Kidney (tissue), 14 donors: ENCODE results near the gene FBXO4. TPM values are rescaled to one million over a fixed set of nuclear protein-coding genes. Genes with fewer than 3 reads are reported as not detected.

ENCODE experiments used
- DNase-seq, 5 donors: peaks; one replicate each; pipeline ENCODE4 v3.0.0-alpha.2; 2013 to 2020
- FAIRE-seq: peaks from 2 replicates; lab custom pipeline; 2012; peaks lifted over from hg19 to GRCh38; lab: Jason Lieb, UNC
- H3K27ac ChIP-seq, 2 donors: one replicate each; pipeline ENCODE4 v1.7.0; 2013; ENCODE audit warnings: low read depth in 2 of 2, low read length in 2 of 2, inconsistent platforms in 1 of 2
- H3K27me3 ChIP-seq: one replicate; pipeline ENCODE4 v1.7.1; 2013; ENCODE audit warnings: low read length, inconsistent platforms; ENCODE audit not compliant: control insufficient read depth, insufficient read depth
- H3K36me3 ChIP-seq, 3 donors: one replicate each; pipeline versions ENCODE4 v1.7.0 to v1.7.1; 2013; ENCODE audit warnings: low read length in 3 of 3, control low read depth in 1 of 3, inconsistent platforms in 1 of 3; ENCODE audit not compliant: insufficient read depth in 3 of 3, control insufficient read depth in 2 of 3
- H3K4me1 ChIP-seq, 3 donors: one replicate each; pipeline versions ENCODE4 v1.7.0 to v1.7.1; 2013; ENCODE audit warnings: low read length in 3 of 3, inconsistent platforms in 1 of 3, low read depth in 1 of 3; ENCODE audit not compliant: control insufficient read depth in 2 of 3, insufficient read depth in 2 of 3
- H3K4me3 ChIP-seq, 3 donors: one replicate each; pipeline versions ENCODE4 v1.7.0 to v1.8.1; 2013; ENCODE audit warnings: low read length in 3 of 3, control low read depth in 1 of 3, inconsistent platforms in 1 of 3
- H3K9ac ChIP-seq, 3 donors: one replicate each; pipeline versions ENCODE4 v1.7.0 to v1.7.1; 2013; ENCODE audit warnings: low read length in 3 of 3, control low read depth in 1 of 3, inconsistent platforms in 1 of 3
- H3K9me3 ChIP-seq, 3 donors: one replicate each; pipeline versions ENCODE4 v1.7.0 to v1.7.1; 2013; ENCODE audit warnings: low read length in 3 of 3, control low read depth in 1 of 3, inconsistent platforms in 1 of 3; ENCODE audit not compliant: control insufficient read depth in 2 of 3, insufficient read depth in 1 of 3
- CTCF ChIP-seq: IDR thresholded peaks from 3 replicates; pipeline ENCODE4 v1.5.1; 2012; ENCODE audit warnings: mild to moderate bottlenecking, moderate library complexity, borderline replicate concordance; ENCODE audit not compliant: insufficient read depth; ENCODE audit errors: extremely low read depth
- intact Hi-C: fragments of 100-400 bp; cut with DNase I; formaldehyde crosslinking; loops from one replicate; pipeline ENCODE4 v1.11.1; 2022
- polyA plus RNA-seq: library from polyadenylated mRNA; stranded (reverse); fragments of 350-450 nt; fragmentation: Illumina TruSeq; extraction: RNeasy Lipid Tissue Mini Kit (QIAGEN cat#74804); gene quantifications from one replicate; pipeline ENCODE4 v1.2.3, GENCODE V29; 2014; ENCODE audit warnings: low read depth, low replicate concordance; ENCODE audit not compliant: insufficient read depth
- total RNA-seq: library from RNA; stranded (reverse); fragmentation: NEBNext Ultra II Directional; extraction: Animal tissue kit (Norgen Biotek cat#: 25700); gene quantifications from one replicate; pipeline ENCODE4 v1.2.1, GENCODE V29; 2021
- donor health status: control.
- donor health status: control.
- donor health status: control.
- donor health status: control.
- donor health status: control.
- donor health status: DM: yes; HTN: yes; CAD: no.
- donor health status: Normal renal cell carcinoma (clear cell type).

The FBXO4 gene
- total and polyA plus RNA-seq, 2 donors from 2014 or later = 7.8 to 12.8 TPM

- no peaks in the 10 kb centered on the region for H3K27me3 ChIP-seq
- FAIRE-seq (no peak), DNase-seq (no peak)
- peaks cover 0 to 8% (median 0%) of the 10 kb centered on the region in 3 donors for H3K4me1 ChIP-seq
- intact Hi-C loops = no loop called here
- no peak overlapping the region for H3K4me3 ChIP-seq
- no peak for TF ChIP-seq CTCF
- H3K9ac ChIP-seq = no peak overlapping the region
- peaks cover 7 to 12% (median 11%) of the 10 kb centered on the region in 3 donors for H3K36me3 ChIP-seq
- H3K27ac ChIP-seq = no peak overlapping the region
- H3K9me3 ChIP-seq = no peaks in the 10 kb centered on the region
Measured at GRCh38 chr5:41921166-41921565, 3.9 kb upstream of the FBXO4 start.

GRCh38 chr5:41921874-41922273 lies 3.2 kb upstream of the FBXO4 start:
- no peaks in the 10 kb centered on the region for H3K9me3 ChIP-seq
- DNase-seq (no peak), FAIRE-seq (no peak)
- no peak overlapping the region for H3K4me3 ChIP-seq
- no peak overlapping the region for H3K9ac ChIP-seq
- no peak overlapping the region for H3K27ac ChIP-seq
- TF ChIP-seq CTCF = no peak
- peaks cover 7 to 11% (median 10%) of the 10 kb centered on the region in 3 donors for H3K36me3 ChIP-seq
- peaks cover 0 to 8% (median 0%) of the 10 kb centered on the region in 3 donors for H3K4me1 ChIP-seq
- intact Hi-C loops = no loop called here
- no peaks in the 10 kb centered on the region for H3K27me3 ChIP-seq

- H3K4me1 ChIP-seq = peaks cover 0 to 8% (median 0%) of the 10 kb centered on the region in 3 donors
- no peaks in the 10 kb centered on the region for H3K27me3 ChIP-seq
- H3K27ac ChIP-seq = peak overlapping the region; percentile 86 to 94
- peak overlapping the region; percentile 47 to 83 (median 63) for H3K4me3 ChIP-seq
- peak overlapping the region; percentile 63 to 83 (median 81) for H3K9ac ChIP-seq
- no peak for TF ChIP-seq CTCF
- H3K9me3 ChIP-seq = no peaks in the 10 kb centered on the region
- DNase-seq (no peak), FAIRE-seq (no peak)
- H3K36me3 ChIP-seq = peaks cover 2 to 4% (median 2%) of the 10 kb centered on the region in 3 donors
- intact Hi-C loops = no loop called here
Measured at GRCh38 chr5:41924526-41924871, 582 bp upstream of the FBXO4 start.

- FAIRE-seq (no peak), DNase-seq (peak; percentile 53 to 79 (median 67))
- peak overlapping the region; percentile 21 to 83 (median 81) for H3K9ac ChIP-seq
- H3K36me3 ChIP-seq = peaks cover 0 to 2% (median 0%) of the 10 kb centered on the region in 3 donors
- peak overlapping the region; percentile 47 to 83 (median 63) for H3K4me3 ChIP-seq
- no peaks in the 10 kb centered on the region for H3K9me3 ChIP-seq
- peaks cover 0 to 8% (median 0%) of the 10 kb centered on the region in 3 donors for H3K4me1 ChIP-seq
- H3K27me3 ChIP-seq = no peaks in the 10 kb centered on the region
- peak overlapping the region; percentile 86 to 94 for H3K27ac ChIP-seq
- TF ChIP-seq CTCF = no peak
- intact Hi-C loops = no loop called here
Measured at GRCh38 chr5:41925555-41925951, 472 bp downstream of the FBXO4 start.
